Adrenal gland (tissue), 12 donors: ENCODE results near the gene PRKN. TPM values are rescaled to one million over a fixed set of nuclear protein-coding genes. Genes with fewer than 3 reads are reported as not detected.

Experiments
- DNase-seq, 7 donors: peaks; one replicate each; pipeline ENCODE4 v3.0.0-alpha.2; 2019 to 2020
- H3K27ac ChIP-seq, 5 donors: fragments of 200-600 bp; sonication (generic) in 4 of 5; 1 replicate in 3 of 5; 2 replicates in 2 of 5; pipeline versions ENCODE4 v1.5.1 to v1.8.0; 2016 to 2020; ENCODE audit warnings: mild to moderate bottlenecking in 1 of 5
- H3K27me3 ChIP-seq: fragments of 200-600 bp; 2 replicates; pipeline ENCODE4 v1.8.0; 2021
- H3K36me3 ChIP-seq, 2 donors: fragments of 200-600 bp; replicated peaks in 1 of 2; 1 replicate in 1 of 2; 2 replicates in 1 of 2; pipeline versions ENCODE4 v1.5.1 to v1.8.0; 2018 to 2022
- H3K4me1 ChIP-seq, 2 donors: fragments of 200-600 bp; replicated peaks in 1 of 2; 1 replicate in 1 of 2; 2 replicates in 1 of 2; pipeline versions ENCODE4 v1.5.1 to v1.8.0; 2018 to 2021
- H3K4me3 ChIP-seq, 4 donors: fragments of 200-600 bp; sonication (generic) in 3 of 4; one replicate each; pipeline ENCODE4 v1.5.1; 2016 to 2018
- H3K9me3 ChIP-seq, 3 donors: fragments of 200-600 bp; sonication (generic) in 1 of 3; replicated peaks in 1 of 3; 1 replicate in 2 of 3; 2 replicates in 1 of 3; pipeline versions ENCODE4 v1.5.1 to v1.8.0; 2016 to 2021
- POLR2A ChIP-seq, 2 donors: fragments of 450-650 bp; IDR thresholded peaks; one replicate each; pipeline ENCODE4 v1.6.1; 2017; ENCODE audit warnings: antibody characterized with exemption in 2 of 2, mild to moderate bottlenecking in 2 of 2, moderate library complexity in 1 of 2
- WGBS, 4 donors: extraction: QIAGEN DNeasy Blood & Tissue Kit in 2 of 4; methylation state at CpG; one replicate each; pipeline versions ENCODE4 v1.1.5 to v1.1.7; 2013 to 2017; 5-methylcytosine and 5-hydroxymethylcytosine counted together
- intact Hi-C, 2 donors: fragments of 100-400 bp; cut with DNase I; formaldehyde crosslinking; loops; one replicate each; pipeline versions ENCODE4 v1.14.1 to v1.15.0; 2022 to 2023
- polyA plus RNA-seq, 3 donors: library from polyadenylated mRNA; stranded (reverse); fragments of 200-250 nt in 2 of 3; fragments of 350-450 nt in 1 of 3; fragmentation: Illumina TruSeq in 1 of 3; extraction: RNeasy Lipid Tissue Mini Kit (QIAGEN cat#74804) in 1 of 3; gene quantifications; one replicate each; pipeline ENCODE4 v1.2.3, GENCODE V29; 2013 to 2014
- total RNA-seq, 9 donors: library from RNA; depleted of rRNA in 4 of 9; stranded (reverse); fragments of >200 nt in 4 of 9; fragments of 120-200 nt in 1 of 9; fragmentation: NEBNext Ultra II Directional in 1 of 9; extraction: Animal tissue kit (Norgen Biotek cat#: 25700) in 1 of 9; gene quantifications; one replicate each; pipeline versions ENCODE4 v1.1.0 to v1.2.4, GENCODE V29; 2013 to 2023
- TF ChIP-seq, protein P1 (sequence below), 6 experiments: fragments of 450-650 bp in 4 of 6; fragments of 200-600 bp in 2 of 6; sonication (generic) in 1 of 6; IDR thresholded peaks; 1 replicate in 5 of 6; 2 replicates in 1 of 6; pipeline versions ENCODE4 v1.5.1 to v1.8.0; 2016 to 2021; ENCODE audit warnings: antibody characterized with exemption in 6 of 6, mild to moderate bottlenecking in 2 of 6, moderate library complexity in 1 of 6
- donor health status: healthy with polysubstance abuse.
- donor health status: Bipolar disorder and iron deficiency.
- donor health status: DM: yes; HTN: yes; CAD: no.
- donor health status: DM: no; HTN: no; CAD: no.
- donor health status: DM: no; HTN: no; CAD: no.
- donor health status: DM: yes; HTN: yes; CAD: no.

Gene PRKN
- total and polyA plus RNA-seq, 12 donors = 1.9 to 159 (median 13.3) TPM

DNA sequence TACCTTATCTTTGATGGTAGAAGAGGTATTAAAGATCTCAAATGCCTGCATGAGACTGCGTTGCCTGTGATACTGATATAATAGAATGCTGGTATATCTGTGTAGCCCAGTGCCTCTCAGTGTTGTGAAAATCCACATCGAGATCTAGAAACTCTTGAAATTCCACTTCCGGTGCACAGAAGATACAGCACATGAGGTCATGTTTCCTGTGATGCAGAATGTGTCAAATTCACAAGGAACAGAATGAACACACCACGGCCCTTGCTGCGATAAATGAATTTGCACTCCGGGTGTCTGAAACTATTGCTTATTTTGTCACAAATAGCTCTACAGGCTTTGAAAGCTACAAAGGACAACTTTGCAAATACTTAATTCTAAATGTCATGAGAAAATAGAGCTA is 765.8 kb downstream of the PRKN start:
- Histone ChIP-seq H3K4me3 (no peak overlapping the region), H3K4me1 (no peaks in the 10 kb centered on the region), H3K9me3 (no peaks in the 10 kb centered on the region), H3K36me3 (no peaks in the 10 kb centered on the region), H3K27ac (no peak overlapping the region), H3K27me3 (no peaks in the 10 kb centered on the region)
- intact Hi-C loops = no loop called here
- no peak for DNase-seq
- TF ChIP-seq, protein P1, sequence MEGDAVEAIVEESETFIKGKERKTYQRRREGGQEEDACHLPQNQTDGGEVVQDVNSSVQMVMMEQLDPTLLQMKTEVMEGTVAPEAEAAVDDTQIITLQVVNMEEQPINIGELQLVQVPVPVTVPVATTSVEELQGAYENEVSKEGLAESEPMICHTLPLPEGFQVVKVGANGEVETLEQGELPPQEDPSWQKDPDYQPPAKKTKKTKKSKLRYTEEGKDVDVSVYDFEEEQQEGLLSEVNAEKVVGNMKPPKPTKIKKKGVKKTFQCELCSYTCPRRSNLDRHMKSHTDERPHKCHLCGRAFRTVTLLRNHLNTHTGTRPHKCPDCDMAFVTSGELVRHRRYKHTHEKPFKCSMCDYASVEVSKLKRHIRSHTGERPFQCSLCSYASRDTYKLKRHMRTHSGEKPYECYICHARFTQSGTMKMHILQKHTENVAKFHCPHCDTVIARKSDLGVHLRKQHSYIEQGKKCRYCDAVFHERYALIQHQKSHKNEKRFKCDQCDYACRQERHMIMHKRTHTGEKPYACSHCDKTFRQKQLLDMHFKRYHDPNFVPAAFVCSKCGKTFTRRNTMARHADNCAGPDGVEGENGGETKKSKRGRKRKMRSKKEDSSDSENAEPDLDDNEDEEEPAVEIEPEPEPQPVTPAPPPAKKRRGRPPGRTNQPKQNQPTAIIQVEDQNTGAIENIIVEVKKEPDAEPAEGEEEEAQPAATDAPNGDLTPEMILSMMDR (IDR thresholded peaks at IDR 0.05) = no peak
- no peak for TF ChIP-seq POLR2A (IDR thresholded peaks at IDR 0.05)
- WGBS, 4 donors = 75 to 85% (median 82%) methylated on average over 6 of the region's 6 CpGs

DNA sequence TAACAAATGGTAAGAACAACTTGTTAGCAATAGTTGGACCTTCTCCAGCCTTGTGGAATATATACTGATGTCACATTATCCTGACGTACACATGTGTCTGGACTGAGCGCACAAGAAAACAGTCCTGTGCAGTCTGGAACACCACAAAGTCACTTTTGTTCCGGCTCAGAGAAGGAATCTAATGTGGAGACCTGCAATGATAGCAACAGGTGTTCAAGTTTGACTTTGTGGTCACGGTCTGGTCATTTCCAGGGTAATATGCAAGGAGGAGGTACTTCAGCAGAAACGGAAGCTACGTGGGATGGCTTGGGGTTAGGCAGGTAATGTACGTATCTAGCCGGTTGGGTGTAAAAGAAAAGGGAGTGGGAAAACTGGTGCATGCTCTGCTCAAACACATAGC is 766.5 kb downstream of the PRKN start:
- H3K4me3 ChIP-seq = no peak overlapping the region
- no peaks in the 10 kb centered on the region for H3K36me3 ChIP-seq
- intact Hi-C loops = no loop called here
- DNase-seq = no peak
- H3K27ac ChIP-seq = no peak overlapping the region
- H3K27me3 ChIP-seq = no peaks in the 10 kb centered on the region
- no peaks in the 10 kb centered on the region for H3K4me1 ChIP-seq
- 87 to 97% (median 96%) methylated on average over 8 of the region's 8 CpGs for WGBS, 4 donors
- no peaks in the 10 kb centered on the region for H3K9me3 ChIP-seq
- TF ChIP-seq POLR2A (IDR thresholded peaks at IDR 0.05) = no peak
- TF ChIP-seq, protein P1 (IDR thresholded peaks at IDR 0.05) = no peak

DNA sequence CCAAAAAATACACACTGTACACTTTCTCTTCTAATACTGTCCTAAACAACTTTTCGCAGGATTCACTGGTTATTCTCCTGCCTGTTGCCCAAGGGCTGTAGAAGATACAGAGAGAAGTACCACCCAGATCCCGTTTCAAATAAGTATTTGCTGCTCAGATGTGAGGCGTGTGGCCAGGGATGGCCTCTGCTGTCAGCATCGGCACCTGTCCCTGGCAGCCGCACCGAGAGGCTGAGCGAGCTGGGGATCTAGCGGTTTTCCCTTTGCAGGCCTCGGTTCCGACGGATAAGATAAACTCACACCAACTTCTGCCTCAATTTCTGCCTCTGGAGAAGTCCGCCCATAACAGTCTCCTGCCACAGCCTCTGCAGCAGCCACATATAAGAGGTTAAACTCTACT is 768.5 kb downstream of the PRKN start:
- Histone ChIP-seq H3K27ac (no peak overlapping the region), H3K36me3 (no peaks in the 10 kb centered on the region), H3K4me1 (peaks cover 0 to 8% of the 10 kb centered on the region in 2 donors), H3K4me3 (no peak overlapping the region), H3K27me3 (no peaks in the 10 kb centered on the region), H3K9me3 (no peaks in the 10 kb centered on the region)
- no peak for TF ChIP-seq POLR2A (IDR thresholded peaks at IDR 0.05)
- TF ChIP-seq, protein P1 (IDR thresholded peaks at IDR 0.05) = no peak
- DNase-seq = no peak
- 91 to 98% (median 96%) methylated on average over 12 of the region's 12 CpGs for WGBS, 4 donors
- intact Hi-C loops = no loop called here

- Histone ChIP-seq H3K4me3 (no peak overlapping the region), H3K36me3 (no peaks in the 10 kb centered on the region), H3K27me3 (no peaks in the 10 kb centered on the region), H3K4me1 (peaks cover 0 to 14% of the 10 kb centered on the region in 2 donors), H3K27ac (no peak overlapping the region), H3K9me3 (no peaks in the 10 kb centered on the region)
- intact Hi-C loops = no loop called here
- 50 to 56% (median 53%) methylated on average over 1 of the region's 1 CpG for WGBS, 4 donors
- peak in 2 of 7 donors; percentile 13 to 31 for DNase-seq
- no peak for TF ChIP-seq POLR2A (IDR thresholded peaks at IDR 0.05)
- TF ChIP-seq, protein P1 (IDR thresholded peaks at IDR 0.05) = no peak
Measured at GRCh38 chr6:161956082-161956481, 771.5 kb downstream of the PRKN start.
